ENCODE results near the gene PTCH1.

PTCH1 gene

GRCh38 chr9:95463148-95464060, 53.4 kb downstream of the PTCH1 start:
- Histone ChIP-seq H3K4me1 (ENCODE audit: control insufficient read depth, low read depth, low read length) (peaks cover 12% of the 10 kb centered on the region), H3K18ac (ENCODE audit: low read length) (peak overlapping the region; percentile 79), H3K23ac (ENCODE audit: low read length) (no peak overlapping the region), H3K4me3 (ENCODE audit: low read length) (no peak overlapping the region), H2AK5ac (ENCODE audit: low read length) (no peak overlapping the region), H3K79me2 (ENCODE audit: control insufficient read depth, insufficient read depth, low read length) (no peaks in the 10 kb centered on the region), H3K9ac (ENCODE audit: low read length) (peak overlapping the region; percentile 11), H3K79me1 (ENCODE audit: low read length) (no peaks in the 10 kb centered on the region), H3K4ac (ENCODE audit: low read depth, low read length) (no peak overlapping the region), H4K5ac (ENCODE audit: low read length) (no peak overlapping the region), H3K56ac (ENCODE audit: low read length) (peak overlapping the region; percentile 68), H2BK5ac (ENCODE audit: low read length) (no peak overlapping the region), H3K27me3 (ENCODE audit: insufficient read depth, low read length, poor library complexity) (no peaks in the 10 kb centered on the region), H3K36me3 (ENCODE audit: control insufficient read depth, insufficient read depth, low read length) (no peaks in the 10 kb centered on the region), H2BK15ac (replicated peaks; ENCODE audit: low read depth) (no peak overlapping the region), H3K27ac (ENCODE audit: low read depth, low read length) (peak overlapping the region; percentile 4), H3K4me2 (ENCODE audit: low read length) (no peak overlapping the region), H4K8ac (ENCODE audit: low read depth, low read length) (no peak overlapping the region), H2BK120ac (ENCODE audit: low read depth, low read length) (no peak overlapping the region)
- no peak for DNase-seq
- no CpG with 5 or more reads among the region's 21 CpGs for WGBS (ENCODE audit: extremely low coverage, insufficient coverage, low lambda C conversion rate)

GRCh38 chr9:95462249-95463147, 54.3 kb downstream of the PTCH1 start:
- peak overlapping the region; percentile 30 for H3K4me2 ChIP-seq (ENCODE audit: low read length)
- peak overlapping the region; percentile 55 for H3K9ac ChIP-seq (ENCODE audit: low read length)
- DNase-seq = peak; percentile 93
- H4K8ac ChIP-seq (ENCODE audit: low read depth, low read length) = no peak overlapping the region
- H3K4ac ChIP-seq (ENCODE audit: low read depth, low read length) = peak overlapping the region; percentile 2
- no CpG with 5 or more reads among the region's 30 CpGs for WGBS (ENCODE audit: extremely low coverage, insufficient coverage, low lambda C conversion rate)
- no peaks in the 10 kb centered on the region for H3K36me3 ChIP-seq (ENCODE audit: control insufficient read depth, insufficient read depth, low read length)
- H2BK120ac ChIP-seq (ENCODE audit: low read depth, low read length) = no peak overlapping the region
- peaks cover 12% of the 10 kb centered on the region for H3K4me1 ChIP-seq (ENCODE audit: control insufficient read depth, low read depth, low read length)
- peak overlapping the region; percentile 7 for H2AK5ac ChIP-seq (ENCODE audit: low read length)
- H3K79me1 ChIP-seq (ENCODE audit: low read length) = no peaks in the 10 kb centered on the region
- H3K18ac ChIP-seq (ENCODE audit: low read length) = peak overlapping the region; percentile 79
- no peak overlapping the region for H4K5ac ChIP-seq (ENCODE audit: low read length)
- no peak overlapping the region for H3K4me3 ChIP-seq (ENCODE audit: low read length)
- H3K23ac ChIP-seq (ENCODE audit: low read length) = no peak overlapping the region
- no peaks in the 10 kb centered on the region for H3K79me2 ChIP-seq (ENCODE audit: control insufficient read depth, insufficient read depth, low read length)
- no peak overlapping the region for H2BK15ac ChIP-seq (replicated peaks; ENCODE audit: low read depth)
- peak overlapping the region; percentile 69 for H3K27ac ChIP-seq (ENCODE audit: low read depth, low read length)
- no peaks in the 10 kb centered on the region for H3K27me3 ChIP-seq (ENCODE audit: insufficient read depth, low read length, poor library complexity)
- H3K56ac ChIP-seq (ENCODE audit: low read length) = peak overlapping the region; percentile 77
- H2BK5ac ChIP-seq (ENCODE audit: low read length) = peak overlapping the region; percentile 56

GRCh38 chr9:95461448-95462248, 55.1 kb downstream of the PTCH1 start:
- Histone ChIP-seq H3K36me3 (ENCODE audit: control insufficient read depth, insufficient read depth, low read length) (no peaks in the 10 kb centered on the region), H2BK120ac (ENCODE audit: low read depth, low read length) (no peak overlapping the region), H3K79me1 (ENCODE audit: low read length) (no peaks in the 10 kb centered on the region), H3K27me3 (ENCODE audit: insufficient read depth, low read length, poor library complexity) (no peaks in the 10 kb centered on the region), H2AK5ac (ENCODE audit: low read length) (no peak overlapping the region), H3K27ac (ENCODE audit: low read depth, low read length) (peak overlapping the region; percentile 69), H3K4me3 (ENCODE audit: low read length) (no peak overlapping the region), H4K8ac (ENCODE audit: low read depth, low read length) (no peak overlapping the region), H4K5ac (ENCODE audit: low read length) (no peak overlapping the region), H3K23ac (ENCODE audit: low read length) (no peak overlapping the region), H3K9ac (ENCODE audit: low read length) (no peak overlapping the region), H3K4me2 (ENCODE audit: low read length) (no peak overlapping the region), H3K79me2 (ENCODE audit: control insufficient read depth, insufficient read depth, low read length) (no peaks in the 10 kb centered on the region), H2BK15ac (replicated peaks; ENCODE audit: low read depth) (no peak overlapping the region), H3K18ac (ENCODE audit: low read length) (peak overlapping the region; percentile 79), H3K56ac (ENCODE audit: low read length) (peak overlapping the region; percentile 77), H3K4ac (ENCODE audit: low read depth, low read length) (no peak overlapping the region), H2BK5ac (ENCODE audit: low read length) (no peak overlapping the region), H3K4me1 (ENCODE audit: control insufficient read depth, low read depth, low read length) (peaks cover 12% of the 10 kb centered on the region)
- DNase-seq = no peak
- no CpG with 5 or more reads among the region's 17 CpGs for WGBS (ENCODE audit: extremely low coverage, insufficient coverage, low lambda C conversion rate)

- peaks cover 5% of the 10 kb centered on the region for H3K36me3 ChIP-seq (ENCODE audit: control insufficient read depth, insufficient read depth, low read length)
- no peak overlapping the region for H3K27ac ChIP-seq (ENCODE audit: low read depth, low read length)
Observed at GRCh38 chr9:95460518-95461164, 56.1 kb downstream of the PTCH1 start.

More at GRCh38 chr9:95460518-95461164, 56.1 kb downstream of the PTCH1 start:
- Histone ChIP-seq H3K4ac (ENCODE audit: low read depth, low read length) (no peak overlapping the region), H3K4me2 (ENCODE audit: low read length) (no peak overlapping the region), H3K23ac (ENCODE audit: low read length) (no peak overlapping the region), H2BK120ac (ENCODE audit: low read depth, low read length) (no peak overlapping the region), H3K9ac (ENCODE audit: low read length) (no peak overlapping the region), H3K4me3 (ENCODE audit: low read length) (no peak overlapping the region), H2BK5ac (ENCODE audit: low read length) (no peak overlapping the region), H3K79me2 (ENCODE audit: control insufficient read depth, insufficient read depth, low read length) (no peaks in the 10 kb centered on the region), H3K4me1 (ENCODE audit: control insufficient read depth, low read depth, low read length) (peaks cover 12% of the 10 kb centered on the region), H2AK5ac (ENCODE audit: low read length) (no peak overlapping the region), H2BK15ac (replicated peaks; ENCODE audit: low read depth) (no peak overlapping the region), H3K27me3 (ENCODE audit: insufficient read depth, low read length, poor library complexity) (no peaks in the 10 kb centered on the region), H3K79me1 (ENCODE audit: low read length) (no peaks in the 10 kb centered on the region), H3K18ac (ENCODE audit: low read length) (no peak overlapping the region), H4K8ac (ENCODE audit: low read depth, low read length) (no peak overlapping the region), H4K5ac (ENCODE audit: low read length) (no peak overlapping the region), H3K56ac (ENCODE audit: low read length) (no peak overlapping the region)
- WGBS (ENCODE audit: extremely low coverage, insufficient coverage, low lambda C conversion rate) = no CpG with 5 or more reads among the region's 13 CpGs
- DNase-seq = peak; percentile 23

All from mesendoderm (in vitro differentiated cells).